Stimulated activated CD4-positive, alpha-beta T cell treated with anti-CD3 and anti-CD28 coated beads, Interleukin-12 subunit alpha, Interleukin-12 subunit beta, amount 100 ng/mL, for 48 hours (primary cell): ENCODE data around the gene CDC37.
"Not testable (repeated sequence)": the region's sequence is repeated elsewhere in the genome, so short reads cannot be mapped to it uniquely, and the experiment has no call there.

ENCODE experiments used
- DNase-seq, 3 donors: peaks; one replicate each; pipeline ENCODE4 v3.0.0-alpha.2; 2020; ENCODE audit warnings: low read depth in 2 of 3, low spot score in 1 of 3

Gene CDC37

GRCh38 chr19:10420444-10421239 is 17.3 kb upstream of the CDC37 start, which contains the start of gene PDE4A:
PDE4A (plus strand) TSS chr19:10420538; CDS start chr19:10420765, 227 bp downstream.
- peak in 1 of 3 donors; percentile 51 for DNase-seq

- DNase-seq, result no peak
These were observed 16.5 kb upstream of the CDC37 start for GRCh38 chr19:10419646-10420443.

- no peak for DNase-seq
These were observed 15.9 kb upstream of the CDC37 start for GRCh38 chr19:10419200-10419645.

- DNase-seq, result no peak
These were observed 15.3 kb upstream of the CDC37 start for GRCh38 chr19:10418485-10419199.

- DNase-seq, result no peak
These were observed 14.8 kb upstream of the CDC37 start for GRCh38 chr19:10418235-10418484.

GRCh38 chr19:10417541-10418234 is 14.3 kb upstream of the CDC37 start:
- DNase-seq, result no peak

GRCh38 chr19:10416380-10417257 is 13.3 kb upstream of the CDC37 start:
- peak; percentile 91 to 95 (median 93) for DNase-seq

- DNase-seq, result no peak
These were observed 12.7 kb upstream of the CDC37 start for GRCh38 chr19:10416083-10416379.

GRCh38 chr19:10412257-10412977 is 9.1 kb upstream of the CDC37 start:
- no peak for DNase-seq

GRCh38 chr19:10411224-10411623 is 7.9 kb upstream of the CDC37 start:
- DNase-seq, result not testable (repeated sequence)

- peak in 1 of 3 donors; percentile 58 for DNase-seq
These were observed 5.4 kb upstream of the CDC37 start for GRCh38 chr19:10408511-10409283.

- no peak for DNase-seq
These were observed 3.8 kb upstream of the CDC37 start for GRCh38 chr19:10407096-10407495.

GRCh38 chr19:10406191-10406590 is 2.8 kb upstream of the CDC37 start:
- no peak for DNase-seq

GRCh38 chr19:10404888-10405820 is 1.8 kb upstream of the CDC37 start:
- DNase-seq, result peak in 1 of 3 donors; percentile 48

- DNase-seq, result no peak
These were observed 802 bp downstream of the CDC37 start for GRCh38 chr19:10402441-10403038.

GRCh38 chr19:10399878-10400277 is 3.5 kb downstream of the CDC37 start:
- no peak for DNase-seq

- not testable (repeated sequence) for DNase-seq
These were observed 4.0 kb downstream of the CDC37 start for GRCh38 chr19:10399340-10399739.
